NCI-H82 treated with DMSO at 0.1 percent for 48 hours (cell line): ENCODE data around the gene EIF1.

Source experiments
- DNase-seq: peaks from one replicate; lab custom pipeline; 2025; ENCODE audit not compliant: unreplicated experiment; lab: John Stamatoyannopoulos, UW

The EIF1 gene

DNA sequence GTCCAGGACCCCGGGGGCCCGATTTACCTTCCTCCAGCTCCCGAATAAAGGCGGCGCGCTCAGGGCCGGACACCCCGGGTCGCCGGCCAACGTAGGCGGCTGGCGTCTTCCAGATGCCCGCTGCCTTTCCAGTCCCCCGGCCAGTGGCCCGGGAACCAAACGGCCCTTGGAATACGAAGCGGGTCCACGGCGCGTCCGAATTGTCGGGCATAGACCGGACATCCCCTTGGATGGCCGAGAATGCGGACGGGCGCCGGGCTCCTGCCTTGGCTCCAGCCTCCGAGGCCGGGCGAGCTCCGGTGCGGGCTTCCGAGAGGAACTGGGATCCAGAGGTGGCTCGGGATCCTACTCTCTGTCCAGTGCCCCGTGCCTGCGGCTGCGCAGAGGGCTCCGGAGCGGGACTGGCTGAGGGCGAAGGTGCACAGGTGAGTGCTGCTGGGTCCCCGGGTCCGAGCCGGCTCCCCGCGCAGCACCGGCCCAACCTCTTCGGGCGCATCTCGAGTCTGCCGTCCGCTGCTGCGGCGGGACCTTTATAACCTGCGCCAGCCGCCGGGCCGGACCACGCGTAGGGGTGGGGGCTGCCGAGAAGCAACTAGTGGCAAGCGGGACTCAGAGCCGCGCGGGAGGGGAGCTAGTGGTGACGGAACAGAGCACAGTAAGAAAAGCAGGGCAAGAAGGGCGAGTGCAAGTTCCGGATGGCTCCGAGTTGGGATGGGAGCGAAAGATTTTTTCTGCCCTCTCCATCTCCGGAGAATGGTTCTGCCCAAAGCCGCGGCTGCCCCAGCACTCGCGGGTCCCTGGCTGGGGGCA lies 45.7 kb downstream of the EIF1 start, which contains the start of gene HAP1:
HAP1 (minus strand) TSS at position 505 of the 810 bp plus-strand sequence; CDS start at position 496, 9 bp downstream.
- no peak for DNase-seq

DNA sequence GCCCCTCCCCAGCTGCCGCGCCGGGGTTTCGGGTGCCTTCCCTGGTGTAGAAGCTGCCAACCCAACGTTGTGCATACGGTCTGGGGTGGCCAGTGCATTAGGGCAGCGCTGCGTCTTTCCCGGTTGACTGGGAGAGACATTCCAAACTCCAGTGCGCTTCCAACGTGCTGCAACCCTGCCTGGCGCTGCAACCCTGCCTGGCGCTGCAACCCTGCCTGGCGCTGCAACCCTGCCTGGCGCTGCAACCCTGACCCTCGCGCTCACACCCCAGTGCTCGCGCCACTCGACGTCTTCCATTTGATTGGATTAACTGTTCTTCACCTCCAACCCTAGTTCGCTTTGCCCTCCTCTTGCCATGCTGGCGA lies 46.2 kb downstream of the EIF1 start:
- DNase-seq: no peak

DNA sequence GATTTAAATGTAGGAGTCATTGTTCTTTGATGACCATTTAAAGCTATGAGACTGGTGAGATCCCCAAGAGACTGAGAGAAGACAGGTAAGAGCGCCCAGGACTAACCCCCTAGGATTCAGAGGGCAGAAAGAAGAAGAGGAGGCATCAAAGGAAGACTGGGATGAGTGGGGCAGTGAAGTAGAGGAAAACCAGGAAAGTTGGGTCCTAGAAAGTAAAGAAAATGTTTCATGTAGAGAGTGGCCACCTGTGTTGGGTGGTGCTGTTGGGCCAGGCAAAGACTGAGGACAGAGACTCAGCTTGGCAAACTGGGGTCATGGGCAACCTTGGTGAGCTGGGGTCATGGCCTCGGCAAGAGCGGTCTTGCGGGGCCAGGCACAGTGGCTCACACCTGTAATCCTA lies 47.1 kb downstream of the EIF1 start:
- no peak for DNase-seq

DNA sequence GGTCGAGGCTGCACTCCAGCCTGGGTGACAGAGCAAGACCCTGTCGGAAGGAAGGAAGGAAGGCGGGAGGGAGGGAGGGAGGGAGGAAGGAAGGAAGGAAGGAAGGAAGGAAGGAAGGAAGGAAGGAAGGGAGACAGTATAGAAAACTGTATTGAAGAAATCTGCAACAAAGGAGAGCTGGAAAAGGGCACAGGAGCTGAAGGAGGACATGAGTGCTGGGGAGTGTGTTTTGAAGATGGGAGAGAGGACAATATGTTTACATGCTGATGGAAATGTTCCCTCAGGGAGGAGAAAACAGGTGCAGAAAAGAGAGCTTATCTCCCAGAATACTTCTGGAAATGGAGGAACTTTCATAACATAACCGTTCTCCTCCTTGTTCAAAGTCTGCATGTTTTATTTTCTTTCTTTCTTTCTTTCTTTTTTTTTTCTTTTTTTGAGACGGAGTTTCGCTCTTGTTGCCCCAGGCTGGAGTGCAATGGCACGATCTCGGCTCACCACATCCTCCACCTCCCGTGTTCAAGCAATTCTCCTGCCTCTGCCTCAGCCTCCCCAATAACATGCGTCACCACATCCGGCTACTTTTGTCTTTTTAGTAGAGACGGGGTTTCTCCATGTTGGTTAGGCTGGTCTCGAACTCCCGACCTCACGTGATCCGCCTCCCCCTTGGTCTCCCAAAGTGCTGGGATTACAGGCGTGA lies 48.4 kb downstream of the EIF1 start:
- DNase-seq: no peak

DNA sequence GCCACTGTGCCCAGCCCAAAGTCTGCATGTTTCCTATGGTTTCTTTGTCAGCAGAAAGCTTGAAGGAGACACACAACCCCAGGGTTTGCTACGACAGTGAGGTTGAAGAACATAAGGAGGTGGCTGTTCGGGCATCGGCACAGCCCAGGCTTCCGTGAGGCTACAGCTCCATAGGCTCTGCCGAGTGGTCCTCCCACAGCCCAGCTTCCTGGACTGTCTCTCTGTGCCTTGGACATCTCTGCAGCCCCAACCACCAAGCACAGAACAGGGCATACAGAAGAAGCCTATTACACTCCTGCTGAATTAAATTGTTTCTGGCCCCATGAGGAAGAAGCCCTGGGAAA lies 49.0 kb downstream of the EIF1 start:
- no peak for DNase-seq

DNA sequence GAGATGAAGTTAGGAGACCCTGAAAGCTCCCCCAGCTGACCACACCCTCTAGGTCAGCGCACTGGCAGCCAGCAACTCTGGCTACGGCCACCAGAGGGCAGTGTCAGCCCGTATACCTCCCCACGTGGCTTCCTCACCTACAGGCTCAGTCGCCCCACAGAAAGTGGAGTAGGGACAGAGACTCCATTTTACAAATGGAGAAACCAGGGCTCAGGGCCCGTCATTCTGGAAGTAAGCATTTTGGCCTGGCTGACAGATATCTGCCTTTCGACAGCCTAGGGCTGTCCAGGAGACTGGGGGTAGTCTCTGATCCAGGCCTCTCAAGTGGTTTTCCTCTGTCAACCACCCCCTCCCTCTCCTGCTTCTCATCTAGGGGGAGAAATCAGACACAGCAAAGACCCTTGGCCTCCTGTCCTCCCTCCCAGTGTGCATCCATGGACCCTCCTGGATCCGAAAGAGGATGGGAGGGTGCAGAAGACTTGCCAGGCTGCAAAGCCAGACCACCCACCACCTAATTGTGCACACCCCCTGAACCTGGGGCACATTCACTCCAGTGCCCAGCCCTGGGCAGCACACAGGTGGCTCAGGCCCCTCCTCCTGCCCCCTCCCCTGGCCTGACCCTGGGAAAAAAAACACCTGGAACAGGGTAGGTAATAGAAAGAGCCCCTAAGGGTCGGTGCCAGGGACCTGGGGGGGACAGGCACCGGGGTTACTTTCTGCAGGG lies 49.6 kb downstream of the EIF1 start:
- peak; percentile 79 for DNase-seq

DNA sequence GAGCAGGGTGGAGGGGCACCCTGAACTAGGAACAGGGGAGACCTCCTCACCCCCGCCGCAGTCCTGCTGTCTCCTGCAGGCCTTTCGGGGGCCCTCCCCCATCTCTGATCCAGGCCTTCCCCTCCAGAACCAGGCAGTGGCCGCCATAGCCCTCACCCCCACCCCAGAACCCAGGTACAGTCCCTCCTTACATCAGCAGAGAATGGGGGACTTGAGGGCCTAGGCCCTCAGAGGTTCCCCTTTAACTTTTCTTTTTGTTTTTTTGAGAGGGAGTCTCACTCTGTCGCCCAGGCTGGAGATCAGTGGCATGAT lies 50.1 kb downstream of the EIF1 start:
- DNase-seq: no peak

DNA sequence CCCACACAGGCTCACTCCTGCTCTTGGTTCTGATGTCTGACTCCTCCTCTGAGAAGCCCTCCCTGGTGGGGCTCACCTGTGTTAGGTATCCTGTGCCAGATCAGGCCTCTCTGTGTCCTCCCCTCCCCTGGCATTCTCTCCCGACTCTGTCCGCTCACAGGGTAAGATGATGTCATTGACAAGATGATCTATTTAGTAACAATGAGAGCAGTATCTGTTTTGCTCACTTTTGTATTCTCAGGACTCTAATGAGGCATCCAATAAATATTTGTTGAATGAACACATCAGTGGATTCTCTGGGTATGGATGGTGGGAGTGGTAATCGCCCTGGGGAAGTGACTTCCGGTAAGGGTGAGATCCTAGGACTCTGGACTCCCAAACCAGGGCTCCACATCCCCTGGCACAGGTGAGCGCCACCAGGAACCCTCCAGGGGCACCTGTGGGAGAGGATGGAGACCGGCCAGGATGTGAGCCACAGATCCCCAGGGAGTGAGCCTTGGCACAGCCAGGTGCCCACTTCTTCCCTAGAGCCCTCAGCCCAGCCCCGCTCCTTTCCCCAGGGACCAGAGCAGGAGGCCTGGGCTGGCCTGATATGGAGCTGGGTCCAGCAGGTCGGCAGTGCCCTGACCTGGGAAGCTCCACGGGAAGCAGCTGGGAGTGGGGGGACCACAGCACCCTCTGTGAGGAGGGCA lies 51.1 kb downstream of the EIF1 start:
- no peak for DNase-seq

DNA sequence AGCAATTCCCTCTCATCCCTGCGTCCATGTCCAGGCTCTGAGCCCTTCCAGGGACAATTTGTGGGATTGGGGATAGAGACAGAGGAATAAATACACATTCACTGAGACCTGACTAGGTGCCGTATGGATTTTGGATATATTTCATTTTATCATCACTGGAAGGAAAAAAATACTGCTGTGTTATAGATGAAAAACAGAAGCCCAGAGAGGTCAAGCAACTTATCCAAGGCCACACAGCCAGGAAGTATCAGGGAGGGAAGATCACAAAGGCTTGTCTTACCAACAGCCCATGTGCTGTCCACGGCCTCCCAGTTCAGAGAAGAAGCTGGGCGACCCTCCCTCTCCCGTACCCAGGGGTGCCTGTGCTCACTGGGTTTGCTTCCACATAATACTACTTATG lies 51.8 kb downstream of the EIF1 start:
- no peak for DNase-seq

DNA sequence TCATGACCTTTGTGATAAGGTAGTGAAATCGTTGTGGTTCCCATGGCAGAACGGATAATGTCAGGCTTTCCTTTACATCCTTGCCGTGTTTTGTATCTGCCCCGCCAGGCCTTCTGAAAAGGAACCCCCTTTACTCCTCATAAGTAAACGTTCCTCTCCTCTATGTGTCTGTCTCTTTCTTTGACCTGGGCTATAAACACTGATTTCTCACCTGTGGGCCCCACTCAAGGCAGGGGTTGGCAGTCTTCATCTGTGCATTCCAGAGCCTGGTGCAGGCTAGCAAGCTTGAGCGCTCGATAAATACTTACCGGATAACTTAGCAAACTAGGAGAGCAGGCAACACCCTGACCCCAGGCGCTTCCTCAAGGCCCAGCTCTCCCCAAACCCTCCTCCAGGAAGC lies 53.0 kb downstream of the EIF1 start:
- no peak for DNase-seq
